ENCODE measurements around the gene DNAH7. TPM values are rescaled to one million over a fixed set of nuclear protein-coding genes. Genes with fewer than 3 reads are reported as not detected.

The DNAH7 gene
- total and polyA plus RNA-seq, 9 of the 15 experiments (the other 6 are each of a cell fraction or from before 2014, with no cell fraction given) = 0.03 to 0.42 (median 0.18) TPM

DNA sequence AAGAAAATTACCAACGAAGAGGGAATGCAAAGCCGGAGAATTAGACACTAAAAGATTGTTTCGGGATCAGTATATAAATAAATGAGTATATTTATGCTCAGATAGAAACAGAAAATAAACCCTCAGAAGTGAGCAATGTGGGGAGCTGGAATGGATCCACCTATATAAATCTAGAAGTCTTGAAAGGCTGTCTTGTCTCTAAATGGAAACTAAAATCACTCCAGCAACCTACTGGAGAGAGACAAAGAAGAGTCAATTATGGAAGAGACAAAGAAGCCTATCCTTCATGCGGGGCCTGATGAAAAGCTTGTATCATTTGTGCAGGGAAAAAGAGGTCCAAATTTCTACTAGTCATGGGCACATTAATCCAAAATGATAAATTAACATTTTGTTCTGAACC lies 158.1 kb downstream of the DNAH7 start (continued):
- TF ChIP-seq, protein P1, sequence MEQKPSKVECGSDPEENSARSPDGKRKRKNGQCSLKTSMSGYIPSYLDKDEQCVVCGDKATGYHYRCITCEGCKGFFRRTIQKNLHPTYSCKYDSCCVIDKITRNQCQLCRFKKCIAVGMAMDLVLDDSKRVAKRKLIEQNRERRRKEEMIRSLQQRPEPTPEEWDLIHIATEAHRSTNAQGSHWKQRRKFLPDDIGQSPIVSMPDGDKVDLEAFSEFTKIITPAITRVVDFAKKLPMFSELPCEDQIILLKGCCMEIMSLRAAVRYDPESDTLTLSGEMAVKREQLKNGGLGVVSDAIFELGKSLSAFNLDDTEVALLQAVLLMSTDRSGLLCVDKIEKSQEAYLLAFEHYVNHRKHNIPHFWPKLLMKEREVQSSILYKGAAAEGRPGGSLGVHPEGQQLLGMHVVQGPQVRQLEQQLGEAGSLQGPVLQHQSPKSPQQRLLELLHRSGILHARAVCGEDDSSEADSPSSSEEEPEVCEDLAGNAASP (IDR thresholded peaks at IDR 0.05) = no peak
- TF ChIP-seq SP1 (CRISPR knock-in tag; IDR thresholded peaks at IDR 0.05) (no peak), CHD1 (IDR thresholded peaks at IDR 0.05; ENCODE audit: low read length) (no peak)
- TF ChIP-seq, protein P2, sequence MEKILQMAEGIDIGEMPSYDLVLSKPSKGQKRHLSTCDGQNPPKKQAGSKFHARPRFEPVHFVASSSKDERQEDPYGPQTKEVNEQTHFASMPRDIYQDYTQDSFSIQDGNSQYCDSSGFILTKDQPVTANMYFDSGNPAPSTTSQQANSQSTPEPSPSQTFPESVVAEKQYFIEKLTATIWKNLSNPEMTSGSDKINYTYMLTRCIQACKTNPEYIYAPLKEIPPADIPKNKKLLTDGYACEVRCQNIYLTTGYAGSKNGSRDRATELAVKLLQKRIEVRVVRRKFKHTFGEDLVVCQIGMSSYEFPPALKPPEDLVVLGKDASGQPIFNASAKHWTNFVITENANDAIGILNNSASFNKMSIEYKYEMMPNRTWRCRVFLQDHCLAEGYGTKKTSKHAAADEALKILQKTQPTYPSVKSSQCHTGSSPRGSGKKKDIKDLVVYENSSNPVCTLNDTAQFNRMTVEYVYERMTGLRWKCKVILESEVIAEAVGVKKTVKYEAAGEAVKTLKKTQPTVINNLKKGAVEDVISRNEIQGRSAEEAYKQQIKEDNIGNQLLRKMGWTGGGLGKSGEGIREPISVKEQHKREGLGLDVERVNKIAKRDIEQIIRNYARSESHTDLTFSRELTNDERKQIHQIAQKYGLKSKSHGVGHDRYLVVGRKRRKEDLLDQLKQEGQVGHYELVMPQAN (IDR thresholded peaks at IDR 0.05; ENCODE audit: borderline replicate concordance) = no peak

- BruUV-seq (replicated peaks) = no TSS peak
- DNase-seq (ENCODE audit: extremely low read depth in 1 of 4, low spot score in 3 of 4) (no peak), ATAC-seq (no peak), FAIRE-seq (no peak)
- H3K4me2 ChIP-seq (ENCODE audit: insufficient read depth, low read length) = no peak overlapping the region
- H2AFZ ChIP-seq (ENCODE audit: low read depth, low read length) = no peak overlapping the region
- no peak overlapping the region for H3K4me3 ChIP-seq
- in situ Hi-C loops (cut with MboI) = no loop called here
- H3K9me3 ChIP-seq (replicated peaks; ENCODE audit: control insufficient read depth, insufficient read depth, low read depth, low read length) = no peaks in the 10 kb centered on the region
- ChIA-PET CTCF (ENCODE audit: low intra/inter-chr PET ratio) (no interaction called here), POLR2A (no interaction called here)
- H4K20me1 ChIP-seq (replicated peaks; ENCODE audit: control insufficient read depth, insufficient read depth, low read length) = no peaks in the 10 kb centered on the region
- no peak overlapping the region for H3K27ac ChIP-seq (ENCODE audit: extremely low read depth, low read depth, low read length)
- TF ChIP-seq NR2C2 (CRISPR knock-in tag; IDR thresholded peaks at IDR 0.05) = no peak
- no peak for TF ChIP-seq NR2C2 (tag; IDR thresholded peaks at IDR 0.05)
- TF ChIP-seq IRF1 (CRISPR knock-in tag; IDR thresholded peaks at IDR 0.05; ENCODE audit: borderline replicate concordance) = no peak
- TF ChIP-seq ZNF134 (CRISPR knock-in tag; conservative IDR thresholded peaks at IDR 0.05) = no peak
- TF ChIP-seq SIRT6 (IDR thresholded peaks at IDR 0.05; ENCODE audit: low read depth, low read length) = no peak
- no peak for TF ChIP-seq ZC3H11A (IDR thresholded peaks at IDR 0.05; ENCODE audit: low read depth, low read length)
- TF ChIP-seq POLR3G (IDR thresholded peaks at IDR 0.05; ENCODE audit: extremely low read depth, insufficient read length, insufficient replicate concordance) = no peak
- no peak for TF ChIP-seq E2F1 (CRISPR knock-in tag; IDR thresholded peaks at IDR 0.05)
- TF ChIP-seq DACH1 (IDR thresholded peaks at IDR 0.05; ENCODE audit: partially characterized antibody) = no peak
- H3K9me1 ChIP-seq (ENCODE audit: control insufficient read depth, insufficient read depth, low read length) = no peaks in the 10 kb centered on the region
- H3K79me2 ChIP-seq (ENCODE audit: control insufficient read depth, insufficient read depth, low read length) = no peaks in the 10 kb centered on the region
- H3K9ac ChIP-seq (ENCODE audit: insufficient read depth in 1 of 2, low read depth in 2 of 2, low read length in 2 of 2) = no peak overlapping the region
- no peaks in the 10 kb centered on the region for H3K4me1 ChIP-seq (replicated peaks in 1 of 2; ENCODE audit: control insufficient read depth in 2 of 2, insufficient read depth in 2 of 2, low read length in 2 of 2)
- H3K27me3 ChIP-seq (ENCODE audit: control insufficient read depth in 2 of 2, insufficient read depth in 2 of 2, low read length in 2 of 2) = no peaks in the 10 kb centered on the region
- intact Hi-C loops (cut with micrococcal nuclease) = no loop called here
- no peaks in the 10 kb centered on the region for H3K36me3 ChIP-seq (ENCODE audit: control insufficient read depth, insufficient read depth, low read length)
These were observed 158.7 kb downstream of the DNAH7 start for GRCh38 chr2:195909926-195910325.

Data from K562 (cell line).